H1 (cell line): Measurements from ENCODE around the gene OPCML. TPM values are rescaled to one million over a fixed set of nuclear protein-coding genes. Genes with fewer than 3 reads are reported as not detected.

Source experiments
- CTCF ChIA-PET: fragments of 300-600 bp; sonication (Branson Sonifier 250); formaldehyde crosslinking; loops from one replicate; lab custom pipeline; 2021; ENCODE audit not compliant: partially characterized antibody; lab: Charles Lee
- POLR2A ChIA-PET: fragments of 300-600 bp; sonication (Branson Sonifier 250); formaldehyde crosslinking; loops from one replicate; lab custom pipeline; 2021; ENCODE audit warnings: inconsistent platforms; ENCODE audit not compliant: partially characterized antibody; lab: Charles Lee
- DNase-seq, 2 experiments: peaks; one replicate each; pipeline versions ENCODE4 v3.0.0 to v3.0.0-alpha.2; 2010 to 2022; ENCODE audit warnings: low spot score in 2 of 2, low read depth in 1 of 2, mixed read lengths in 1 of 2
- FAIRE-seq: peaks from 2 replicates; lab custom pipeline; 2011; peaks lifted over from hg19 to GRCh38; lab: Jason Lieb, UNC
- H2AFZ ChIP-seq: 2 replicates; pipeline ENCODE4 v1.8.1; 2012; ENCODE audit warnings: low read length, inconsistent platforms
- H2AK5ac ChIP-seq: 2 replicates; pipeline ENCODE4 v1.6.1; 2013; ENCODE audit warnings: low read depth, low read length
- H2BK120ac ChIP-seq: replicated peaks from 2 replicates; pipeline ENCODE3; 2013; ENCODE audit warnings: low read depth, low read length, inconsistent platforms
- H2BK12ac ChIP-seq: 2 replicates; pipeline ENCODE4 v1.6.1; 2013; ENCODE audit warnings: low read depth, low read length
- H2BK15ac ChIP-seq: 2 replicates; pipeline ENCODE4 v1.6.1; 2013; ENCODE audit warnings: low read length
- H2BK20ac ChIP-seq: 2 replicates; pipeline ENCODE4 v1.6.1; 2013; ENCODE audit warnings: low read length
- H2BK5ac ChIP-seq: 2 replicates; pipeline ENCODE4 v1.6.1; 2013; ENCODE audit warnings: low read depth, low read length
- H3K14ac ChIP-seq: 2 replicates; pipeline ENCODE4 v1.6.1; 2013; ENCODE audit warnings: inconsistent platforms; ENCODE audit not compliant: insufficient read length
- H3K18ac ChIP-seq: 2 replicates; pipeline ENCODE4 v1.6.1; 2013; ENCODE audit warnings: low read length; ENCODE audit errors: extremely low read depth
- H3K23ac ChIP-seq: 2 replicates; pipeline ENCODE4 v1.6.1; 2013; ENCODE audit warnings: inconsistent platforms; ENCODE audit not compliant: insufficient read length
- H3K23me2 ChIP-seq: 2 replicates; pipeline ENCODE4 v1.6.1; 2013; ENCODE audit warnings: low read depth, low read length
- H3K27ac ChIP-seq: 2 replicates; pipeline ENCODE4 v1.6.1; 2011; ENCODE audit warnings: low read depth, low read length, inconsistent platforms
- H3K27me3 ChIP-seq, 4 experiments: replicated peaks in 1 of 4; 1 replicate in 1 of 4; 2 replicates in 3 of 4; pipeline versions ENCODE4 v1.6.1 to v1.8.1; 2011 to 2013; ENCODE audit warnings: low read length in 3 of 4, mild to moderate bottlenecking in 3 of 4, inconsistent platforms in 2 of 4, mixed read lengths in 2 of 4, moderate library complexity in 1 of 4; ENCODE audit not compliant: control insufficient read depth in 3 of 4, insufficient read depth in 3 of 4; ENCODE audit errors: extremely low read depth in 1 of 4
- H3K36me3 ChIP-seq, 4 experiments: 2 replicates each; pipeline versions ENCODE4 v1.6.1 to v1.8.1; 2011 to 2013; ENCODE audit warnings: mild to moderate bottlenecking in 4 of 4, low read length in 3 of 4, moderate library complexity in 2 of 4, control low read depth in 1 of 4, inconsistent platforms in 1 of 4; ENCODE audit not compliant: insufficient read depth in 4 of 4, control insufficient read depth in 2 of 4
- H3K4ac ChIP-seq: replicated peaks from 2 replicates; pipeline ENCODE3; 2013; ENCODE audit warnings: low read length, low read depth, mixed read lengths, inconsistent platforms; ENCODE audit not compliant: insufficient read length
- H3K4me1 ChIP-seq, 4 experiments: replicated peaks in 1 of 4; 1 replicate in 1 of 4; 2 replicates in 3 of 4; pipeline versions ENCODE4 v1.6.1 to v1.8.1; 2011 to 2013; ENCODE audit warnings: low read length in 3 of 4, inconsistent platforms in 2 of 4, mixed read lengths in 1 of 4; ENCODE audit not compliant: insufficient read depth in 4 of 4, control insufficient read depth in 3 of 4
- H3K4me2 ChIP-seq, 2 experiments: 2 replicates each; pipeline versions ENCODE4 v1.6.1 to v1.8.1; 2011 to 2013; ENCODE audit warnings: low read depth in 2 of 2, low read length in 2 of 2, control low read depth in 1 of 2, inconsistent platforms in 1 of 2, mild to moderate bottlenecking in 1 of 2; ENCODE audit not compliant: insufficient read depth in 1 of 2
- H3K4me3 ChIP-seq, 4 experiments: fragments of 200-600, 300-600 bp in 1 of 4; sonication (generic), shearing (Covaris generic), sonication (Bioruptor Twin) in 1 of 4; 2 replicates each; pipeline versions ENCODE4 v1.5.1 to v1.8.1; 2011 to 2016; ENCODE audit warnings: low read length in 4 of 4, low read depth in 3 of 4, control low read depth in 2 of 4, inconsistent platforms in 2 of 4, mild to moderate bottlenecking in 2 of 4, mixed read lengths in 1 of 4, moderate library complexity in 1 of 4; ENCODE audit not compliant: insufficient read depth in 2 of 4; ENCODE audit errors: extremely low read depth in 1 of 4
- H3K56ac ChIP-seq: replicated peaks from 2 replicates; pipeline ENCODE3; 2013; ENCODE audit warnings: low read depth, mild to moderate bottlenecking, mixed read lengths, low read length, inconsistent platforms; ENCODE audit not compliant: insufficient read length
- H3K79me1 ChIP-seq: 2 replicates; pipeline ENCODE4 v1.6.1; 2013; ENCODE audit warnings: low read depth, low read length, control low read depth
- H3K79me2 ChIP-seq, 2 experiments: 2 replicates each; pipeline versions ENCODE4 v1.6.1 to v1.8.1; 2012 to 2013; ENCODE audit warnings: low read length in 2 of 2, mild to moderate bottlenecking in 2 of 2, inconsistent platforms in 1 of 2; ENCODE audit not compliant: insufficient read depth in 2 of 2, control insufficient read depth in 1 of 2
- H3K9ac ChIP-seq, 4 experiments: replicated peaks in 1 of 4; 1 replicate in 1 of 4; 2 replicates in 3 of 4; pipeline versions ENCODE4 v1.6.1 to v1.8.1; 2011 to 2013; ENCODE audit warnings: low read depth in 3 of 4, low read length in 3 of 4, control low read depth in 2 of 4, mild to moderate bottlenecking in 2 of 4, moderate library complexity in 2 of 4, inconsistent platforms in 1 of 4; ENCODE audit errors: extremely low read depth in 1 of 4
- H3K9me3 ChIP-seq, 2 experiments: 2 replicates each; pipeline versions ENCODE4 v1.6.1 to v1.8.1; 2012 to 2013; ENCODE audit warnings: mild to moderate bottlenecking in 2 of 2, moderate library complexity in 2 of 2, control low read depth in 1 of 2, inconsistent platforms in 1 of 2, low read depth in 1 of 2, low read length in 1 of 2, mixed read lengths in 1 of 2; ENCODE audit not compliant: insufficient read depth in 2 of 2
- H4K20me1 ChIP-seq, 2 experiments: replicated peaks in 1 of 2; 2 replicates each; pipeline versions ENCODE3 to v1.8.1; 2011 to 2013; ENCODE audit warnings: inconsistent platforms in 2 of 2, low read length in 2 of 2, mild to moderate bottlenecking in 1 of 2; ENCODE audit not compliant: insufficient read depth in 2 of 2, control insufficient read depth in 1 of 2
- H4K5ac ChIP-seq: 2 replicates; pipeline ENCODE4 v1.6.1; 2013; ENCODE audit warnings: low read length, low read depth, mixed read lengths, inconsistent platforms; ENCODE audit not compliant: insufficient read length
- H4K8ac ChIP-seq: 2 replicates; pipeline ENCODE4 v1.8.0; 2013; ENCODE audit warnings: mild to moderate bottlenecking, moderate library complexity, low read length, inconsistent platforms; ENCODE audit not compliant: insufficient read depth; ENCODE audit errors: extremely low read depth
- H4K91ac ChIP-seq: replicated peaks from 2 replicates; pipeline ENCODE3; 2013; ENCODE audit warnings: low read length, mixed read lengths, inconsistent platforms; ENCODE audit not compliant: insufficient read length
- ATF2 ChIP-seq: IDR thresholded peaks from 2 replicates; pipeline ENCODE4 v1.6.1; 2012; ENCODE audit warnings: low read length, inconsistent platforms
- ATF3 ChIP-seq: IDR thresholded peaks from 2 replicates; pipeline ENCODE4 v1.6.1; 2011; ENCODE audit warnings: low read depth, mild to moderate bottlenecking, low read length; ENCODE audit not compliant: insufficient read depth
- EP300 ChIP-seq, 2 experiments: IDR thresholded peaks; 1 replicate in 1 of 2; 2 replicates in 1 of 2; pipeline ENCODE4 v1.6.1; 2011 to 2012; ENCODE audit warnings: low read depth in 2 of 2, low read length in 2 of 2, mild to moderate bottlenecking in 2 of 2, borderline replicate concordance in 1 of 2, inconsistent platforms in 1 of 2, moderate library complexity in 1 of 2
- POLR2AphosphoS5 ChIP-seq: IDR thresholded peaks from 2 replicates; pipeline ENCODE4 v1.6.1; 2011; ENCODE audit warnings: low read depth, low read length
- POU5F1 ChIP-seq: IDR thresholded peaks from 2 replicates; pipeline ENCODE4 v1.6.1; 2011; ENCODE audit warnings: low read depth, mild to moderate bottlenecking, low read length, moderate library complexity
- SUZ12 ChIP-seq: fragments of 200-600 bp; sonication (generic); IDR thresholded peaks from 2 replicates; pipeline ENCODE4 v1.6.1; 2012; ENCODE audit warnings: mild to moderate bottlenecking, inconsistent platforms, low read length, moderate library complexity, mixed read lengths
- TAF7 ChIP-seq: optimal IDR thresholded peaks from 2 replicates; pipeline ENCODE3; 2011; ENCODE audit warnings: low read depth, mild to moderate bottlenecking, inconsistent platforms, low read length, moderate library complexity, borderline replicate concordance
- WGBS, 2 experiments: shearing (Covaris generic) in 1 of 2; methylation state at CpG; one replicate each; pipeline versions ENCODE4 v1.1.6 to v1.1.7; 2013 to 2015; ENCODE audit warnings: low lambda C conversion rate in 2 of 2, mixed read lengths in 2 of 2, inconsistent platforms in 1 of 2, low coverage in 1 of 2, missing lambda C conversion rate in 1 of 2; ENCODE audit not compliant: insufficient replicate concordance in 2 of 2, insufficient coverage in 1 of 2, insufficient read length in 1 of 2; ENCODE audit errors: extremely low coverage in 1 of 2, missing lambda C conversion rate in 1 of 2; 5-methylcytosine and 5-hydroxymethylcytosine counted together
- polyA plus RNA-seq, 7 experiments: library from polyadenylated mRNA; depleted of rRNA in 3 of 7; stranded (reverse) in 5 of 7; unstranded in 2 of 7; fragments of >200 nt in 5 of 7; fragments of 200-250 nt in 2 of 7; gene quantifications; 1 replicate in 5 of 7; 2 replicates in 1 of 7; 4 replicates in 1 of 7; pipeline versions ENCODE4 v1.2.1 to v1.2.3, GENCODE V29; 2011 to 2013; ENCODE audit warnings: missing spikeins in 2 of 7, mixed read lengths in 2 of 7
- total RNA-seq: library from RNA; stranded (reverse); fragmentation: NEBNext Ultra II Directional; extraction: Animal tissue kit (Norgen Biotek cat#: 25700); gene quantifications from 2 replicates; pipeline ENCODE4 v1.2.1, GENCODE V29; 2021

Gene OPCML
- total and polyA plus RNA-seq, 2 of the 8 experiments (the other 6 are each of a cell fraction or from before 2014, with no cell fraction given): 2.3 to 3.1 TPM

GRCh38 chr11:132627981-132628380, 904.3 kb downstream of the OPCML start:
- H3K14ac ChIP-seq: no peak overlapping the region
- ChIA-PET POLR2A (no interaction called here), CTCF (no interaction called here)
- 94% methylated on average over 3 of the region's 3 CpGs; no CpG with 5 or more reads in 1 of the 2 experiments for WGBS, 2 experiments
- H4K20me1 ChIP-seq: no peaks in the 10 kb centered on the region
- H3K36me3 ChIP-seq: no peaks in the 10 kb centered on the region
- no peak overlapping the region for H3K18ac ChIP-seq
- no peak overlapping the region for H3K4ac ChIP-seq
- no peak overlapping the region for H2BK20ac ChIP-seq
- H3K27ac ChIP-seq: no peak overlapping the region
- no peaks in the 10 kb centered on the region for H3K4me1 ChIP-seq
- H2BK12ac ChIP-seq: no peak overlapping the region
- no peak overlapping the region for H4K91ac ChIP-seq
- no peak overlapping the region for H2AK5ac ChIP-seq
- no peak overlapping the region for H3K9ac ChIP-seq
- no peak overlapping the region for H3K23ac ChIP-seq
- no peak overlapping the region for H3K56ac ChIP-seq
- no peaks in the 10 kb centered on the region for H3K23me2 ChIP-seq
- H3K4me3 ChIP-seq: no peak overlapping the region
- H2BK15ac ChIP-seq: no peak overlapping the region
- DNase-seq: no peak
- no peak overlapping the region for H2BK120ac ChIP-seq
- no peak for TF ChIP-seq TAF7
- TF ChIP-seq POU5F1: no peak
- no peak for TF ChIP-seq SUZ12
- TF ChIP-seq EP300 (IDR thresholded peaks at IDR 0.05; ENCODE audit: borderline replicate concordance in 1 of 2, low read depth in 2 of 2, low read length in 2 of 2): no peak
- no peak for TF ChIP-seq ATF2
- no peak for TF ChIP-seq POLR2AphosphoS5
- TF ChIP-seq ATF3: no peak
- no peaks in the 10 kb centered on the region for H3K27me3 ChIP-seq
- FAIRE-seq: no peak
- H3K79me1 ChIP-seq: no peaks in the 10 kb centered on the region
- no peak overlapping the region for H4K8ac ChIP-seq
- H3K4me2 ChIP-seq: no peak overlapping the region
- no peak overlapping the region for H2BK5ac ChIP-seq
- H4K5ac ChIP-seq: no peak overlapping the region
- H3K79me2 ChIP-seq: no peaks in the 10 kb centered on the region
- no peak overlapping the region for H2AFZ ChIP-seq
- H3K9me3 ChIP-seq: 0 out of 4 replicates have a peak, but pooled peaks cover 0 to 2% of the 10 kb centered on the region in 2 experiments
